HG02642 (cell line): ENCODE data around the gene HECTD1.
"Not testable (repeated sequence)": the region's sequence is repeated elsewhere in the genome, so short reads cannot be mapped to it uniquely, and the experiment has no call there.

Source experiments
- ATAC-seq: cut with Tn5 transposase; IDR thresholded peaks from one replicate; pipeline ENCODE4 v1.9.1; 2021; ENCODE audit warnings: mild to moderate bottlenecking; ENCODE audit not compliant: unreplicated experiment, poor library complexity

Gene HECTD1

GRCh38 chr14:31229009-31229408 lies 21.4 kb upstream of the HECTD1 start:
- ATAC-seq, result peak; percentile 70

GRCh38 chr14:31228533-31228932 lies 20.9 kb upstream of the HECTD1 start:
- ATAC-seq, result no peak

- no peak for ATAC-seq
Measured at GRCh38 chr14:31224808-31225207, 17.2 kb upstream of the HECTD1 start.

- ATAC-seq, result no peak
Measured at GRCh38 chr14:31223331-31223730, 15.7 kb upstream of the HECTD1 start.

- no peak for ATAC-seq
Measured at GRCh38 chr14:31222834-31223233, 15.2 kb upstream of the HECTD1 start.

- no peak for ATAC-seq
Measured at GRCh38 chr14:31221266-31221665, 13.7 kb upstream of the HECTD1 start.

- no peak for ATAC-seq
Measured at GRCh38 chr14:31219169-31219568, 11.6 kb upstream of the HECTD1 start.

GRCh38 chr14:31216359-31216758 lies 8.8 kb upstream of the HECTD1 start:
- no peak for ATAC-seq

GRCh38 chr14:31212893-31213292 lies 5.3 kb upstream of the HECTD1 start:
- no peak for ATAC-seq

- ATAC-seq, result no peak
Measured at GRCh38 chr14:31209605-31210004, 2.0 kb upstream of the HECTD1 start.

GRCh38 chr14:31208546-31209424 lies 1.2 kb upstream of the HECTD1 start:
- no peak for ATAC-seq

GRCh38 chr14:31207287-31207754 lies 272 bp downstream of the HECTD1 start:
- peak; percentile 44 for ATAC-seq

- peak; percentile 23 for ATAC-seq
Measured at GRCh38 chr14:31206536-31207286, 882 bp downstream of the HECTD1 start.

- no peak for ATAC-seq
Measured at GRCh38 chr14:31205681-31206535, 1.7 kb downstream of the HECTD1 start.

GRCh38 chr14:31204593-31205534 lies 2.7 kb downstream of the HECTD1 start:
- no peak for ATAC-seq

- ATAC-seq, result not testable (repeated sequence)
Measured at GRCh38 chr14:31203899-31204592, 3.5 kb downstream of the HECTD1 start.

GRCh38 chr14:31203414-31203742 lies 4.2 kb downstream of the HECTD1 start:
- no peak for ATAC-seq

- ATAC-seq, result no peak
Measured at GRCh38 chr14:31201111-31201510, 6.5 kb downstream of the HECTD1 start.

- ATAC-seq, result no peak
Measured at GRCh38 chr14:31200702-31200990, 6.9 kb downstream of the HECTD1 start.
